ENCODE measurements around the gene CIB4.

The CIB4 gene

GRCh38 chr2:26644188-26644835 lies 3.1 kb upstream of the CIB4 start:
- no peak for DNase-seq (ENCODE audit: low spot score)

- DNase-seq (ENCODE audit: low spot score), result no peak
Observed at GRCh38 chr2:26642429-26642828, 1.3 kb upstream of the CIB4 start.

DNA sequence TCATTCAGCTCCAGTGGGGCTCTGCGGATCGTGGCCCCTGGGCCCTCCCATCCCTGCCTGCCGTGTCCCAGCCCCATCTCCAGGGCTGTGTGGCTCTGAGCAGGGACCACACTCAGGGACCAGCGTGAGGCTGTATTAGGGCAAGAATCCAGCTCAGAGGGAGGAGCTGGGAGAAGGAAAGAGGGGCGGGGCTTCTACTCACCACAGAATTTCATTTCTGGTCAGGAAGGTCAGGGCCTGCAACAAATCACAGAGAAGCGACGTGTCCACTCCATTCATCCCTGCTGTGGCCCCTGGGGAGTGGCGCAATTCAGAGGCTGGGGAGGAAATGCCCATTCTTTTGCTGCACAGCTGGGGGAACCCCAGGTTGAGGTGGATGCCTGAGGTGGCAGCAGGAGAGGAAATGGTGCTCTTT lies 828 bp downstream of the CIB4 start:
- peak; percentile 84 for DNase-seq (ENCODE audit: low spot score)

DNA sequence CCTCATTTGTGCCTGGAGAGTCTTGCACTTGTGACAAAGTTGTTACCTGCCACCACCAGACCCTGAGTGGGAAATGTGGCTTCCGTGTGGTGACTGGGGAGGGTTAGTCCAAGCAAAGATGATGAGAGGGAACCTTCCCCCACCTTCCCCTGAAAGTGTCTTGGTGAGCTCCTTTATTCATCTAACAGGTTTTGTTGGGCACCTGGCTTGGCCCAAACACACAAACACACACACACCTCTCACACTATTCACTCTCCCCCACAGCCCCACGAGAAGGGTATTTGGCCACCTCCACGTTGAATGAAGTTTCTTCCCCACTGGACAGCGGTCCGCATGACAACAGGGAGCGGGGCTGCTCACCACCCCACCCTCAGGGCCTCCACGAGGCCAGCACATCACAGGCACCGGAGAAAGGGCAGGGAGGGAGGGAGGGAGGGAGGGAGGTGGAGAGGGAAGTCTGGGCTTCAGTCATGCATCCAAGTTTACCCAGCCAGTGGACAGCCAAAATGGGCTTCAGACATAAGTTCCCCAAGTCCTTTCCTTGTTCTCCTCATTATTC lies 1.4 kb downstream of the CIB4 start:
- DNase-seq (ENCODE audit: low spot score), result peak; percentile 20

DNA sequence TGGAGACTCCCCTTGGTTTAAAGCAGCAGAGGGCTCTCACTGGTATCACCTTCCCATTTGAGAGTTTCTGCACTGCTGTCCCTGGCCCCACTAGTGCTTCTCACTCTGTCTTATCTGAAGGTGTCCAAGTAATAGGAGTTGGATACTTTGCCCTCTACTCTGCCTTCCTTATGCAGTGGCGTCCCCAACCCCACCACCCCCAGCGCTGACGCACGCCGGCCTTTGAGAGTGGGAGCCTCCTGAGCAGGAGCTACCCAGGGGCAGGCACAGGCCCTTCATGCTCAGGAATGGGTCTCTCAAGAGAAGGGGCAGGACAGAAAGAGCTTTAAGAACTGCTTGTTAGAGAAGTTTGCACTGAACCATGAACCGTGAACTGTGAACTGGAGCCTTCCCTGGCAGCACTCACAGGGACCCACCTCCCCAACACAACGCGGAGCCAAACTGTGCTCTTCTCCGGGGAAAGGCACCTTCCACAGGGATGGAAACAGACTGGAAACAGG lies 3.3 kb downstream of the CIB4 start:
- no peak for DNase-seq (ENCODE audit: low spot score)

- DNase-seq (ENCODE audit: low spot score), result no peak
Observed at GRCh38 chr2:26636935-26637334, 4.2 kb downstream of the CIB4 start.

- DNase-seq (ENCODE audit: low spot score), result no peak
Observed at GRCh38 chr2:26635401-26635800, 5.8 kb downstream of the CIB4 start.

- DNase-seq (ENCODE audit: low spot score), result no peak
Observed at GRCh38 chr2:26634636-26635230, 6.4 kb downstream of the CIB4 start.

- DNase-seq (ENCODE audit: low spot score), result no peak
Observed at GRCh38 chr2:26633993-26634595, 7.1 kb downstream of the CIB4 start.

GRCh38 chr2:26633351-26633945 lies 7.7 kb downstream of the CIB4 start:
- no peak for DNase-seq (ENCODE audit: low spot score)

GRCh38 chr2:26632624-26633185 lies 8.5 kb downstream of the CIB4 start:
- DNase-seq (ENCODE audit: low spot score), result peak; percentile 73

- peak; percentile 42 for DNase-seq (ENCODE audit: low spot score)
Observed at GRCh38 chr2:26631401-26632170, 9.6 kb downstream of the CIB4 start.

DNA sequence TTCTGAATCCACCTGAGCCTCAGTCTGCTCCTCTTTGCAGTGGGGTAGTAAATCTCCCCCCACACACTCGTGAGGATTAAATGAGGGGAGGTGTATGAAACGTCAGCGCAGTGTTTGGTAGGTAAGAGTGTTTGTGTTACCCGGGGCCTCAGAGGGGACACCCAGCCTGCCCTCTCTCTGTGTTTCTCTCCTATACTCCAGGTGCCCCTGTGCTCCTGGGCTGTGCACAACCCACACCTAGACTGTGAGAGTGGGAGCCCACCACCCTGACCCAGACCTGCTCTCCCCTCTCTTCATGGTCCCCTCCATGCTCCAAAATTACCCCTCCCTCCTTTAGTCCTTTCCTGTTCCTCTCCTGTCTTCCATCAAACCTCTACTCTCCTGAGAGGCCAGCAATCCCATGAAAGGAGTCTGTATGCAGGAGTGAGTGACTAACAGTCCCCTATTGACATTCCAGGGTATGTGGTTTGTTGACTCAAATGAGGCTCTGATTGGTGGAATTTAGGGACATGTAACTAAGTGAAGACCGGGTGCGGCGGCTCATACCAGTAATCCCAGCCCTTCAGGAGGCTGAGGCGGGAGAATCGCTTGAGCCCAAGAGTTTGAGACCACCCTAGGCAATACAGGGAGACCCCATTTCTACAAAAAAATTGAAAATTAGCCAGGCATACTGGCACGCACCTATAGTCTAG lies 10.4 kb downstream of the CIB4 start:
- DNase-seq (ENCODE audit: low spot score), result no peak

- DNase-seq (ENCODE audit: low spot score), result no peak
Observed at GRCh38 chr2:26630235-26630634, 10.9 kb downstream of the CIB4 start.

DNA sequence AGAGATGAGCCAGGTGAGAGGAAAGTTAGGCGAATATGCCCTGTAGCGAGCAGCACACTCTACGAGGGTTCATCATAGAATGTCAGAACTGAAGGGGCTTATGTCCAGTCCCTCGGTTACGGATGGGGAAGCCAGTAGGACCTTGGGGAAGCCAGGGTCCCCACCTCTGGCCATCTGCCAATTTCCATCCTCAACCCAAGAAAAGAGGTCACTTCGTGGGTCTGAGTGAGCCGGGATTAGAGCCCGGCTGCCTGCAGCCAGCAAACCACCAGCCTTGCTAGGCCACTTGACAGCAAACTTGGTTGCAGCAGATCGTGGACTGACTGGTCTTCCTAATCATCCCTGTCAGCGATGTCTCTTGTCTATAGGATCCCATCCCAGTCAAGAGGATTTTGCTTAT lies 11.4 kb downstream of the CIB4 start:
- DNase-seq (ENCODE audit: low spot score), result no peak

- DNase-seq (ENCODE audit: low spot score), result no peak
Observed at GRCh38 chr2:26629346-26629630, 11.9 kb downstream of the CIB4 start.

GRCh38 chr2:26628561-26629345 lies 12.4 kb downstream of the CIB4 start:
- DNase-seq (ENCODE audit: low spot score), result no peak

- no peak for DNase-seq (ENCODE audit: low spot score)
Observed at GRCh38 chr2:26627350-26628105, 13.6 kb downstream of the CIB4 start.

DNA sequence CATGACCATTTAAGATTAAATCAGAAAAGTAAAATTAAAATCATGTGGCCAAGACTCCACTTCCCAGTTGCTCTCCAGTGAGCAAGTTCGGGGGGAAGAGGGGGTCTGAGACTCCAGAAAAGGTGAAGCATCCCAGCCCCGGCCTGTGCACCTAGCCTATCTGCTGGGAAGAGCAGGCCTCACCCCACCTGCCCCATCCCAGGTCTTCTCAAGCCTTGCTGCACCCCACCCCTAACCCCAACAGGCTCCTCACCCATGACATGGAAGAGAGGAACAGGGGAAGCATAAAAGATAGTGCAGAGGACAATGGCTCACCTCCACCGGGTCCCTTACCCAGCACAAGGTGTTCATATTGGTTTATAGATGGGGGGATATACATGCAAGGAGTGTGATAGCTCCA lies 14.6 kb downstream of the CIB4 start:
- DNase-seq (ENCODE audit: low spot score), result no peak

All from SK-N-DZ (cell line).